Occipital lobe (tissue), 2 donors: ENCODE measurements around the gene CHD5. TPM values are rescaled to one million over a fixed set of nuclear protein-coding genes. Genes with fewer than 3 reads are reported as not detected.

Experiments
- DNase-seq: peaks from one replicate; lab custom pipeline; 2025; lab: John Stamatoyannopoulos, UW
- total RNA-seq: library from RNA; depleted of rRNA; stranded (reverse); fragments of >200 nt; gene quantifications from one replicate; pipeline ENCODE4 v1.2.3, GENCODE V29; 2014

CHD5 gene
- total RNA-seq, 1 donor from 2014 or later, result 40.9 TPM

GRCh38 chr1:6113745-6114144 lies 66.4 kb downstream of the CHD5 start:
- DNase-seq, result no peak

- no peak for DNase-seq
Measured at GRCh38 chr1:6113116-6113515, 67.0 kb downstream of the CHD5 start.

GRCh38 chr1:6112690-6113005 lies 67.5 kb downstream of the CHD5 start:
- DNase-seq, result no peak

GRCh38 chr1:6111991-6112689 lies 68.0 kb downstream of the CHD5 start:
- DNase-seq, result no peak

GRCh38 chr1:6111571-6111970 lies 68.5 kb downstream of the CHD5 start:
- DNase-seq, result no peak

GRCh38 chr1:6110326-6110725 lies 69.8 kb downstream of the CHD5 start:
- DNase-seq, result no peak

GRCh38 chr1:6109688-6110087 lies 70.4 kb downstream of the CHD5 start:
- no peak for DNase-seq

GRCh38 chr1:6108937-6109614 lies 71.0 kb downstream of the CHD5 start:
- DNase-seq, result no peak

GRCh38 chr1:6108476-6108875 lies 71.6 kb downstream of the CHD5 start:
- DNase-seq, result no peak

- DNase-seq, result no peak
Measured at GRCh38 chr1:6107409-6108356, 72.4 kb downstream of the CHD5 start.

GRCh38 chr1:6106977-6107376 lies 73.1 kb downstream of the CHD5 start:
- no peak for DNase-seq

- DNase-seq, result no peak
Measured at GRCh38 chr1:6106321-6106731, 73.8 kb downstream of the CHD5 start.

GRCh38 chr1:6105763-6106162 lies 74.4 kb downstream of the CHD5 start:
- no peak for DNase-seq

GRCh38 chr1:6105218-6105679 lies 74.9 kb downstream of the CHD5 start:
- no peak for DNase-seq

- no peak for DNase-seq
Measured at GRCh38 chr1:6104631-6105030, 75.5 kb downstream of the CHD5 start.

GRCh38 chr1:6103854-6104530 lies 76.1 kb downstream of the CHD5 start:
- no peak for DNase-seq

GRCh38 chr1:6103111-6103853 lies 76.8 kb downstream of the CHD5 start:
- DNase-seq, result no peak

- no peak for DNase-seq
Measured at GRCh38 chr1:6102532-6102845, 77.6 kb downstream of the CHD5 start.

GRCh38 chr1:6101826-6102531 lies 78.1 kb downstream of the CHD5 start:
- no peak for DNase-seq
